CD4-positive, alpha-beta T cell (primary cell): ENCODE results near the gene CASP9. TPM values are rescaled to one million over a fixed set of nuclear protein-coding genes. Genes with fewer than 3 reads are reported as not detected.

ENCODE experiments used
- ATAC-seq: fragments of 200-7000 bp; cut with Tn5 transposase; one replicate; pipeline ENCODE4 v1.10.0; 2022; ENCODE audit warnings: mild to moderate bottlenecking; ENCODE audit not compliant: poor library complexity
- CTCF ChIA-PET: fragments of 350-600 bp; sonication (Branson Sonifier 250); formaldehyde crosslinking; loops from one replicate; lab custom pipeline; 2021; ENCODE audit warnings: antibody characterized with exemption, inconsistent platforms; lab: Charles Lee
- POLR2A ChIA-PET: fragments of 350-600 bp; sonication (Branson Sonifier 250); formaldehyde crosslinking; loops from one replicate; lab custom pipeline; 2021; ENCODE audit warnings: antibody characterized with exemption, inconsistent platforms; lab: Charles Lee
- DNase-seq, 14 experiments: peaks; one replicate each; pipeline ENCODE4 v3.0.0-alpha.2; 2013 to 2020; ENCODE audit warnings: mixed read lengths in 2 of 14
- H3K27ac ChIP-seq, 2 donors: one replicate each; pipeline versions ENCODE4 v1.5.1 to v1.7.0; 2013; ENCODE audit warnings: low read length in 2 of 2, low read depth in 1 of 2, mild to moderate bottlenecking in 1 of 2
- H3K27me3 ChIP-seq, 2 experiments: 1 replicate in 1 of 2; 2 replicates in 1 of 2; pipeline versions ENCODE4 v1.6.1 to v1.7.0; 2013; ENCODE audit warnings: low read length in 2 of 2, control low read depth in 1 of 2, mild to moderate bottlenecking in 1 of 2, moderate library complexity in 1 of 2; ENCODE audit not compliant: insufficient read depth in 2 of 2, control insufficient read depth in 1 of 2
- H3K36me3 ChIP-seq: one replicate; pipeline ENCODE4 v1.6.1; 2013; ENCODE audit warnings: low read length, control low read depth; ENCODE audit not compliant: insufficient read depth
- H3K4me1 ChIP-seq: one replicate; pipeline ENCODE4 v1.6.1; 2013; ENCODE audit warnings: low read length, control low read depth; ENCODE audit not compliant: insufficient read depth
- H3K4me3 ChIP-seq: one replicate; pipeline ENCODE4 v1.5.1; 2013; ENCODE audit warnings: mild to moderate bottlenecking, low read length, moderate library complexity
- H3K9me3 ChIP-seq, 2 experiments: 1 replicate in 1 of 2; 2 replicates in 1 of 2; pipeline versions ENCODE4 v1.6.1 to v1.7.0; 2013; ENCODE audit warnings: low read length in 2 of 2, mild to moderate bottlenecking in 2 of 2, control low read depth in 1 of 2, moderate library complexity in 1 of 2; ENCODE audit not compliant: control insufficient read depth in 1 of 2, insufficient read depth in 1 of 2
- H3K27ac Mint-ChIP-seq: one replicate; pipeline ENCODE4 v1.8.0; 2020; ENCODE audit warnings: mixed read lengths
- H3K27me3 Mint-ChIP-seq: one replicate; pipeline ENCODE4 v1.8.0; 2021; ENCODE audit warnings: mixed read lengths
- H3K36me3 Mint-ChIP-seq: one replicate; pipeline ENCODE4 v1.8.0; 2021; ENCODE audit warnings: low read depth, mixed read lengths
- H3K4me1 Mint-ChIP-seq: one replicate; pipeline ENCODE4 v1.8.0; 2021; ENCODE audit warnings: low read depth, mixed read lengths
- H3K4me3 Mint-ChIP-seq: one replicate; pipeline ENCODE4 v1.8.0; 2020; ENCODE audit warnings: mild to moderate bottlenecking, mixed read lengths
- H3K9me3 Mint-ChIP-seq: one replicate; pipeline ENCODE4 v1.8.0; 2020; ENCODE audit warnings: mixed read lengths
- intact Hi-C, 2 experiments: fragments of 100-400 bp; cut with DNase I in 1 of 2; cut with micrococcal nuclease in 1 of 2; formaldehyde crosslinking; loops; one replicate each; pipeline versions ENCODE4 v1.15.1 to v1.9.0; 2023 to 2025; cut with DNase I, micrococcal nuclease
- total RNA-seq, 174 experiments: library from RNA in 2 of 174; stranded (reverse) in 2 of 174; gene quantifications; one replicate each; pipeline ENCODE4 v1.2.3 and lab custom pipeline; 2021 to 2026
- TF ChIP-seq, protein P1 (sequence below): fragments of 200-600 bp; IDR thresholded peaks from one replicate; pipeline ENCODE4 v1.8.0; 2022; ENCODE audit warnings: antibody characterized with exemption, mild to moderate bottlenecking

The CASP9 gene
- total RNA-seq, 2 experiments from 2014 or later: 15.7 to 18.0 TPM

DNA sequence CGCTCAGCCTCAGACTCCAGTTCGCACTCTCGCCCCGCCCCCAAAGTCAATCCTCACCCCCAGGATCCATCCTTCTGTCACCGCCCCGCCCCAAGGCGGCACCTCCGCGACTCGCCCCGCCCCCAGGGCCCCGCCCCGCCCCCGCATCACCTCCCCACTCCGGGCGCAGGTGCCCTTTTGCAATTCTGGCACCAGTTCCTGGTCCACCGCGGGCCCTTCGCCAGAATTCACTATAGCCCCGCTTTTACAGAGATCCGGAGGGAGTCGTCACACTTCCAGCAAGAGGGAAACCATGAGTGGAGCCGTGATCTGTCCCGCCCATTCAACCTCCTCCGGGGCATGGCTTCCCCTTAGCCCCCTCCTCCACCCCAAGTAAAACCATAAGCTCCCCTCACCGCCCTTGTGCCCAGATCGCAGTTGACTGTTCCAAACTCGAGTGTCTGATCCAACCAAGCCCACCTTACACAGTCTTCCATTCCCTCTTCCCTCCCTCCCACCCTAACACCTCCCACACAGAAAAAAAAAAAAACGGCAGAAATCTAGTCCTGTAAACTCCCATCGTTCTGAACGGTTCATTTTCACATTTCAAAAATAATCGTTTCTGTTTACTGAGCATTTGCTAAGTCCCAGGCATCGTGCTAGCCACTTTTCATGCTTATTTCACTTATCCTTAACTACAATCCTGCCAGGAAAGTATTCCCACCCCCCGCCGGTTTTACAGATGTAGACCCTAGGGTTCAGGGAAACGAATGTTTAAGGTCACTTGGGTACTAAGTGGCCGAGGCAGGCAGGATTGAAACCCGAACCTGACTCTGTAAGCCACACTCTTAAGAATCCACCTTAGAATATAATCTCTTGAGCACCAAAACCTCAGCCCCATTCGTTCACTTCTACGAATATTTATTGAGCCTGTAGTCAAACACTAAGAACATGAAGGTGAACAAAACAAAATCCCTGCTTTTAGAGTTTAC is 1.3 kb upstream of the CASP9 start:
- intact Hi-C loops: loop anchor here (1.0 to 10.0 kb wide), 10 partner anchors 52 to 1379 kb away; partner anchors contain the start of genes DDI2 (in 2 of the 2), EFHD2 (in 1 of the 2), FBXO42 (in 1 of the 2) and SZRD1 (in 1 of the 2)
- H3K9me3 ChIP-seq: no peaks in the 10 kb centered on the region
- CTCF ChIA-PET: no interaction called here
- H3K36me3 ChIP-seq: no peaks in the 10 kb centered on the region
- peak overlapping the region; percentile 88 to 99 for H3K27ac ChIP-seq
- POLR2A ChIA-PET: interaction anchor here (0.9 to 3.6 kb wide), 2 partner anchors 54 to 78 kb away, joined by 4 to 20 read pairs; no protein-coding TSS in a partner anchor
- peaks cover 47% of the 10 kb centered on the region for H3K4me1 ChIP-seq
- Mint-ChIP-seq H3K9me3 (no peaks in the 10 kb centered on the region), H3K27ac (peak overlapping the region; percentile 100), H3K4me3 (peak overlapping the region; percentile 96), H3K4me1 (peaks cover 66% of the 10 kb centered on the region), H3K27me3 (no peaks in the 10 kb centered on the region), H3K36me3 (peaks cover 19% of the 10 kb centered on the region)
- no peaks in the 10 kb centered on the region for H3K27me3 ChIP-seq
- H3K4me3 ChIP-seq: peak overlapping the region; percentile 57
- TF ChIP-seq, protein P1, sequence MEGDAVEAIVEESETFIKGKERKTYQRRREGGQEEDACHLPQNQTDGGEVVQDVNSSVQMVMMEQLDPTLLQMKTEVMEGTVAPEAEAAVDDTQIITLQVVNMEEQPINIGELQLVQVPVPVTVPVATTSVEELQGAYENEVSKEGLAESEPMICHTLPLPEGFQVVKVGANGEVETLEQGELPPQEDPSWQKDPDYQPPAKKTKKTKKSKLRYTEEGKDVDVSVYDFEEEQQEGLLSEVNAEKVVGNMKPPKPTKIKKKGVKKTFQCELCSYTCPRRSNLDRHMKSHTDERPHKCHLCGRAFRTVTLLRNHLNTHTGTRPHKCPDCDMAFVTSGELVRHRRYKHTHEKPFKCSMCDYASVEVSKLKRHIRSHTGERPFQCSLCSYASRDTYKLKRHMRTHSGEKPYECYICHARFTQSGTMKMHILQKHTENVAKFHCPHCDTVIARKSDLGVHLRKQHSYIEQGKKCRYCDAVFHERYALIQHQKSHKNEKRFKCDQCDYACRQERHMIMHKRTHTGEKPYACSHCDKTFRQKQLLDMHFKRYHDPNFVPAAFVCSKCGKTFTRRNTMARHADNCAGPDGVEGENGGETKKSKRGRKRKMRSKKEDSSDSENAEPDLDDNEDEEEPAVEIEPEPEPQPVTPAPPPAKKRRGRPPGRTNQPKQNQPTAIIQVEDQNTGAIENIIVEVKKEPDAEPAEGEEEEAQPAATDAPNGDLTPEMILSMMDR: no peak
- ATAC-seq (peak; percentile 68), DNase-seq (peak in 1 of 14 experiments; percentile 100)

DNA sequence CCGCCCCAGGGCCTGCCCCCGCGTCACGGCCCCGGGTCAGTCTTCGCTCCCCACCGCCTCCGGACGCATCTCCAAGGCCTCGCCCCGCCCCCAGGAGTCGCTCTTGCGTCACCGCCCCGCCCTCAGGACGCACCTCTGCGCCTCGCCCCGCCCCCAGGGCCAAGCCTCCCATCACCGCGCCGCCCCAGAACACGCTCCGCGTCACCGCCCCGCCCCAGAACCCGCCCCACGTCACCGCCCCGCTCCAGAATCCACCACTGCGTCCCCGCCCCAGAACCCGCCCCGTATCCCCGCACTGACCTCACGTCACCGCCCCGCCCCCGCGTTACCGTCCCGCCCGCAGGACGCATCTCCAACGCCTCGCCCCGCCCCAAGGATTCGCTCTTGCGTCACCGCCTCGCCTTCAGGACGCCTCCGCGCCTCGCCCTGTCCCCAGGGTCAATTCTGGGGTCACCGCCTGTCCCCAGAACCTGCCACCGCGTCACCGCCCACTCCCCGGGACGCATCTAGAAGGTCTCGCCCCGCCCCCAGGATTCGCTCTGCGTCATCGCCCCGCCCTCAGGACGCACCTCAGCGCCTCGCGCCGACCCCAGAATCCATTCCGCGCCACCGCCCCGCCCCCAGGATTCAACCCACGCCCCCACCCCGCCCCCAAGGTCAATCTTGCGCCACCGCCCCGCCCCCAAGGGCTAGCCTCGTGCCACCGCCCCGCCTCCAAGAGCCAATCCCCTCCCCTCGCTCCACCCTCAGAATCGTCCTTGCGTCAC is 451 bp upstream of the CASP9 start:
- Histone ChIP-seq H3K27me3 (no peaks in the 10 kb centered on the region), H3K4me1 (peaks cover 47% of the 10 kb centered on the region), H3K9me3 (no peaks in the 10 kb centered on the region), H3K4me3 (peak overlapping the region; percentile 64), H3K36me3 (no peaks in the 10 kb centered on the region), H3K27ac (peak overlapping the region; percentile 94 to 99)
- no peaks in the 10 kb centered on the region for H3K9me3 Mint-ChIP-seq
- CTCF ChIA-PET: no interaction called here
- peaks cover 17% of the 10 kb centered on the region for H3K36me3 Mint-ChIP-seq
- DNase-seq (peak; percentile 99 to 100 (median 100)), ATAC-seq (peak; percentile 55)
- H3K4me3 Mint-ChIP-seq: peak overlapping the region; percentile 96
- TF ChIP-seq, protein P1: no peak
- peak overlapping the region; percentile 100 for H3K27ac Mint-ChIP-seq
- H3K4me1 Mint-ChIP-seq: peaks cover 66% of the 10 kb centered on the region
- H3K27me3 Mint-ChIP-seq: no peaks in the 10 kb centered on the region
- POLR2A ChIA-PET: interaction anchor here (3.6 kb wide), 1 partner anchor 55 kb away, joined by 20 read pairs; no protein-coding TSS in a partner anchor
- intact Hi-C loops: loop anchor here (2.0 to 10.0 kb wide), 9 partner anchors 53 to 1380 kb away; partner anchors contain the start of genes CPLANE2 (in 1 of the 2), DDI2 (in 1 of the 2), EFHD2 (in 1 of the 2) and FBXO42 (in 1 of the 2)
